ENCODE results near the gene CALR.
A peak's percentile ranks its signal among the peaks of the same experiment; 100 is the strongest.
"Not testable (repeated sequence)": the region's sequence is repeated elsewhere in the genome, so short reads cannot be mapped to it uniquely, and the experiment has no call there.

CALR gene

GRCh38 chr19:12933287-12934072 lies 4.9 kb upstream of the CALR start, which contains the start of gene FARSA:
FARSA (minus strand) TSS chr19:12933711; CDS start chr19:12933696, 15 bp downstream.
- DNase-seq (ENCODE audit: extremely low read depth in 1 of 2, low read depth in 1 of 2): peak; percentile 68 to 76

GRCh38 chr19:12935071-12935470 lies 3.3 kb upstream of the CALR start:
- DNase-seq (ENCODE audit: extremely low read depth in 1 of 2, low read depth in 1 of 2): no peak

- DNase-seq (ENCODE audit: extremely low read depth in 1 of 2, low read depth in 1 of 2): no peak
Measured at GRCh38 chr19:12936582-12936981, 1.8 kb upstream of the CALR start.

GRCh38 chr19:12937093-12937926 lies 1.1 kb upstream of the CALR start:
- DNase-seq (ENCODE audit: extremely low read depth in 1 of 2, low read depth in 1 of 2): no peak

- no peak for DNase-seq (ENCODE audit: extremely low read depth in 1 of 2, low read depth in 1 of 2)
Measured at GRCh38 chr19:12938779-12939601, 581 bp downstream of the CALR start.

GRCh38 chr19:12939975-12940423 lies 1.6 kb downstream of the CALR start:
- DNase-seq (ENCODE audit: extremely low read depth in 1 of 2, low read depth in 1 of 2): no peak

- DNase-seq (ENCODE audit: extremely low read depth in 1 of 2, low read depth in 1 of 2): no peak
Measured at GRCh38 chr19:12940897-12941296, 2.5 kb downstream of the CALR start.

- DNase-seq (ENCODE audit: extremely low read depth in 1 of 2, low read depth in 1 of 2): no peak
Measured at GRCh38 chr19:12943437-12944044, 5.1 kb downstream of the CALR start.

GRCh38 chr19:12944104-12944674 lies 5.8 kb downstream of the CALR start:
- no peak for DNase-seq (ENCODE audit: extremely low read depth in 1 of 2, low read depth in 1 of 2)

GRCh38 chr19:12945479-12946091 lies 7.2 kb downstream of the CALR start, which contains the start of gene RAD23A:
RAD23A (plus strand) TSS chr19:12945862; CDS start chr19:12945949, 87 bp downstream.
- peak; percentile 96 to 98 for DNase-seq (ENCODE audit: extremely low read depth in 1 of 2, low read depth in 1 of 2)

- peak in 1 of 2 donors; percentile 35 for DNase-seq (ENCODE audit: extremely low read depth in 1 of 2, low read depth in 1 of 2)
Measured at GRCh38 chr19:12946092-12946721, 7.8 kb downstream of the CALR start.

GRCh38 chr19:12946731-12947496 lies 8.5 kb downstream of the CALR start:
- no peak for DNase-seq (ENCODE audit: extremely low read depth in 1 of 2, low read depth in 1 of 2)

GRCh38 chr19:12947702-12948611 lies 9.5 kb downstream of the CALR start:
- DNase-seq (ENCODE audit: extremely low read depth in 1 of 2, low read depth in 1 of 2): no peak

GRCh38 chr19:12948612-12949362 lies 10.4 kb downstream of the CALR start:
- no peak for DNase-seq (ENCODE audit: extremely low read depth in 1 of 2, low read depth in 1 of 2)

- no peak for DNase-seq (ENCODE audit: extremely low read depth in 1 of 2, low read depth in 1 of 2)
Measured at GRCh38 chr19:12949363-12950283, 11.2 kb downstream of the CALR start.

- DNase-seq (ENCODE audit: extremely low read depth in 1 of 2, low read depth in 1 of 2): not testable (repeated sequence)
Measured at GRCh38 chr19:12952050-12952449, 13.6 kb downstream of the CALR start.
